Measurements from ENCODE around the gene FMNL2.

- no peak for TF ChIP-seq CTCF (IDR thresholded peaks at IDR 0.05; ENCODE audit: low read depth, low read length, missing input control)
- TF ChIP-seq YY1 (IDR thresholded peaks at IDR 0.05) = no peak
- TF ChIP-seq MAX (IDR thresholded peaks at IDR 0.05) = no peak
- TF ChIP-seq FOXA1 (IDR thresholded peaks at IDR 0.05) = no peak
- TF ChIP-seq TAF1 (conservative IDR thresholded peaks at IDR 0.05) = no peak
- TF ChIP-seq ZBTB33 (IDR thresholded peaks at IDR 0.05) = no peak
- no peak for TF ChIP-seq RAD21 (IDR thresholded peaks at IDR 0.05)
- TF ChIP-seq EGR1 (IDR thresholded peaks at IDR 0.05; ENCODE audit: low read depth in 2 of 2) = no peak
- no peak for TF ChIP-seq SP1 (IDR thresholded peaks at IDR 0.05)
- TF ChIP-seq, protein P1, sequence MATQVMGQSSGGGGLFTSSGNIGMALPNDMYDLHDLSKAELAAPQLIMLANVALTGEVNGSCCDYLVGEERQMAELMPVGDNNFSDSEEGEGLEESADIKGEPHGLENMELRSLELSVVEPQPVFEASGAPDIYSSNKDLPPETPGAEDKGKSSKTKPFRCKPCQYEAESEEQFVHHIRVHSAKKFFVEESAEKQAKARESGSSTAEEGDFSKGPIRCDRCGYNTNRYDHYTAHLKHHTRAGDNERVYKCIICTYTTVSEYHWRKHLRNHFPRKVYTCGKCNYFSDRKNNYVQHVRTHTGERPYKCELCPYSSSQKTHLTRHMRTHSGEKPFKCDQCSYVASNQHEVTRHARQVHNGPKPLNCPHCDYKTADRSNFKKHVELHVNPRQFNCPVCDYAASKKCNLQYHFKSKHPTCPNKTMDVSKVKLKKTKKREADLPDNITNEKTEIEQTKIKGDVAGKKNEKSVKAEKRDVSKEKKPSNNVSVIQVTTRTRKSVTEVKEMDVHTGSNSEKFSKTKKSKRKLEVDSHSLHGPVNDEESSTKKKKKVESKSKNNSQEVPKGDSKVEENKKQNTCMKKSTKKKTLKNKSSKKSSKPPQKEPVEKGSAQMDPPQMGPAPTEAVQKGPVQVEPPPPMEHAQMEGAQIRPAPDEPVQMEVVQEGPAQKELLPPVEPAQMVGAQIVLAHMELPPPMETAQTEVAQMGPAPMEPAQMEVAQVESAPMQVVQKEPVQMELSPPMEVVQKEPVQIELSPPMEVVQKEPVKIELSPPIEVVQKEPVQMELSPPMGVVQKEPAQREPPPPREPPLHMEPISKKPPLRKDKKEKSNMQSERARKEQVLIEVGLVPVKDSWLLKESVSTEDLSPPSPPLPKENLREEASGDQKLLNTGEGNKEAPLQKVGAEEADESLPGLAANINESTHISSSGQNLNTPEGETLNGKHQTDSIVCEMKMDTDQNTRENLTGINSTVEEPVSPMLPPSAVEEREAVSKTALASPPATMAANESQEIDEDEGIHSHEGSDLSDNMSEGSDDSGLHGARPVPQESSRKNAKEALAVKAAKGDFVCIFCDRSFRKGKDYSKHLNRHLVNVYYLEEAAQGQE (IDR thresholded peaks at IDR 0.05) = no peak
- no peak for TF ChIP-seq FOXA2 (IDR thresholded peaks at IDR 0.05)
- TF ChIP-seq GABPA (IDR thresholded peaks at IDR 0.05 in 1 of 2, conservative IDR thresholded peaks at IDR 0.05 in 1 of 2) = no peak
- no peak for TF ChIP-seq HNF4G (IDR thresholded peaks at IDR 0.05)
- TF ChIP-seq ATF3 (IDR thresholded peaks at IDR 0.05) = no peak
Observed at GRCh38 chr2:152571048-152571766, 236.2 kb downstream of the FMNL2 start.
